Neutrophil (primary cell): Measurements from ENCODE around the gene BAZ2B.

Experiments
- H3K27ac ChIP-seq: fragments of 200-600 bp; sonication (generic); 2 replicates; pipeline ENCODE4 v1.5.1; 2016; ENCODE audit warnings: mild to moderate bottlenecking, moderate library complexity
- H3K27me3 ChIP-seq: fragments of 200-600 bp; sonication (generic); 2 replicates; pipeline ENCODE4 v1.6.0; 2016; ENCODE audit warnings: mild to moderate bottlenecking
- H3K36me3 ChIP-seq: fragments of 200-600 bp; sonication (generic); 2 replicates; pipeline ENCODE4 v1.5.1; 2017
- H3K4me1 ChIP-seq, 2 experiments: fragments of 200-600 bp in 1 of 2; sonication (generic) in 1 of 2; 1 replicate in 1 of 2; 2 replicates in 1 of 2; pipeline versions ENCODE4 v1.5.1 to v1.6.1; 2013 to 2016; ENCODE audit warnings: low read depth in 1 of 2, low read length in 1 of 2, mild to moderate bottlenecking in 1 of 2, moderate library complexity in 1 of 2; ENCODE audit not compliant: control insufficient read depth in 1 of 2, insufficient read depth in 1 of 2
- H3K4me3 ChIP-seq, 2 experiments: fragments of 200-600 bp in 1 of 2; sonication (generic) in 1 of 2; 1 replicate in 1 of 2; 2 replicates in 1 of 2; pipeline ENCODE4 v1.5.1; 2013 to 2016; ENCODE audit warnings: low read depth in 1 of 2, low read length in 1 of 2, mild to moderate bottlenecking in 1 of 2, moderate library complexity in 1 of 2
- H3K9me3 ChIP-seq: fragments of 200-600 bp; sonication (generic); 2 replicates; pipeline ENCODE4 v1.5.1; 2016
- CTCF ChIP-seq: fragments of 200-600 bp; sonication (generic); IDR thresholded peaks from 2 replicates; pipeline ENCODE4 v1.5.1; 2016; ENCODE audit warnings: antibody characterized with exemption

BAZ2B gene

GRCh38 chr2:159589286-159589685 lies 27.1 kb downstream of the BAZ2B start:
- no peak for TF ChIP-seq CTCF
- Histone ChIP-seq H3K36me3 (no peaks in the 10 kb centered on the region), H3K4me1 (peaks cover 19 to 32% of the 10 kb centered on the region in 2 experiments), H3K9me3 (no peaks in the 10 kb centered on the region), H3K27ac (peak overlapping the region; percentile 11), H3K27me3 (no peaks in the 10 kb centered on the region), H3K4me3 (no peak overlapping the region)

- H3K27me3 ChIP-seq, result no peaks in the 10 kb centered on the region
- peaks cover 31 to 32% of the 10 kb centered on the region in 2 experiments for H3K4me1 ChIP-seq
- TF ChIP-seq CTCF, result no peak
- H3K9me3 ChIP-seq, result no peaks in the 10 kb centered on the region
- no peak overlapping the region for H3K4me3 ChIP-seq
- H3K36me3 ChIP-seq, result no peaks in the 10 kb centered on the region
- H3K27ac ChIP-seq, result peak overlapping the region; percentile 73
These were observed 30.3 kb downstream of the BAZ2B start for GRCh38 chr2:159586034-159586433.

GRCh38 chr2:159585622-159586021 lies 30.7 kb downstream of the BAZ2B start:
- Histone ChIP-seq H3K9me3 (no peaks in the 10 kb centered on the region), H3K4me3 (no peak overlapping the region), H3K27ac (peak overlapping the region; percentile 73)

GRCh38 chr2:159584796-159585195 lies 31.6 kb downstream of the BAZ2B start:
- Histone ChIP-seq H3K27me3 (no peaks in the 10 kb centered on the region), H3K36me3 (no peaks in the 10 kb centered on the region), H3K4me1 (peaks cover 31 to 32% of the 10 kb centered on the region in 2 experiments), H3K9me3 (no peaks in the 10 kb centered on the region), H3K4me3 (no peak overlapping the region), H3K27ac (peak overlapping the region; percentile 73)
- TF ChIP-seq CTCF, result no peak

More at GRCh38 chr2:159585622-159586021, 30.7 kb downstream of the BAZ2B start:
- TF ChIP-seq CTCF, result no peak
- Histone ChIP-seq H3K4me1 (peaks cover 29 to 31% of the 10 kb centered on the region in 2 experiments), H3K27me3 (no peaks in the 10 kb centered on the region), H3K36me3 (no peaks in the 10 kb centered on the region)

GRCh38 chr2:159573846-159574606 lies 42.3 kb downstream of the BAZ2B start:
- Histone ChIP-seq H3K36me3 (no peaks in the 10 kb centered on the region), H3K9me3 (no peaks in the 10 kb centered on the region), H3K27ac (peak overlapping the region; percentile 98), H3K4me3 (peak overlapping the region; percentile 33 to 37), H3K27me3 (no peaks in the 10 kb centered on the region), H3K4me1 (peaks cover 73 to 89% of the 10 kb centered on the region in 2 experiments)
- no peak for TF ChIP-seq CTCF
